ENCODE data around the gene ABCD1.

- TF ChIP-seq, protein P1, sequence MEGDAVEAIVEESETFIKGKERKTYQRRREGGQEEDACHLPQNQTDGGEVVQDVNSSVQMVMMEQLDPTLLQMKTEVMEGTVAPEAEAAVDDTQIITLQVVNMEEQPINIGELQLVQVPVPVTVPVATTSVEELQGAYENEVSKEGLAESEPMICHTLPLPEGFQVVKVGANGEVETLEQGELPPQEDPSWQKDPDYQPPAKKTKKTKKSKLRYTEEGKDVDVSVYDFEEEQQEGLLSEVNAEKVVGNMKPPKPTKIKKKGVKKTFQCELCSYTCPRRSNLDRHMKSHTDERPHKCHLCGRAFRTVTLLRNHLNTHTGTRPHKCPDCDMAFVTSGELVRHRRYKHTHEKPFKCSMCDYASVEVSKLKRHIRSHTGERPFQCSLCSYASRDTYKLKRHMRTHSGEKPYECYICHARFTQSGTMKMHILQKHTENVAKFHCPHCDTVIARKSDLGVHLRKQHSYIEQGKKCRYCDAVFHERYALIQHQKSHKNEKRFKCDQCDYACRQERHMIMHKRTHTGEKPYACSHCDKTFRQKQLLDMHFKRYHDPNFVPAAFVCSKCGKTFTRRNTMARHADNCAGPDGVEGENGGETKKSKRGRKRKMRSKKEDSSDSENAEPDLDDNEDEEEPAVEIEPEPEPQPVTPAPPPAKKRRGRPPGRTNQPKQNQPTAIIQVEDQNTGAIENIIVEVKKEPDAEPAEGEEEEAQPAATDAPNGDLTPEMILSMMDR (IDR thresholded peaks at IDR 0.05), result no peak
- TF ChIP-seq POLR2A (IDR thresholded peaks at IDR 0.05), result no peak
- TF ChIP-seq EP300 (IDR thresholded peaks at IDR 0.05), result no peak
Measured at GRCh38 chrX:153719238-153719637, 5.4 kb upstream of the ABCD1 start.

Measured in ovary (tissue), 3 donors.